Stimulated activated CD4-positive, alpha-beta T cell treated with anti-CD3 and anti-CD28 coated beads, Interleukin-2, amount 100 ng/mL, for 24 hours (primary cell): ENCODE data around the gene ADGRG6.
"Not testable (repeated sequence)": the region's sequence is repeated elsewhere in the genome, so short reads cannot be mapped to it uniquely, and the experiment has no call there.

Experiments
- DNase-seq, 2 donors: peaks; one replicate each; pipeline ENCODE4 v3.0.0-alpha.2; 2020

Gene ADGRG6

DNA sequence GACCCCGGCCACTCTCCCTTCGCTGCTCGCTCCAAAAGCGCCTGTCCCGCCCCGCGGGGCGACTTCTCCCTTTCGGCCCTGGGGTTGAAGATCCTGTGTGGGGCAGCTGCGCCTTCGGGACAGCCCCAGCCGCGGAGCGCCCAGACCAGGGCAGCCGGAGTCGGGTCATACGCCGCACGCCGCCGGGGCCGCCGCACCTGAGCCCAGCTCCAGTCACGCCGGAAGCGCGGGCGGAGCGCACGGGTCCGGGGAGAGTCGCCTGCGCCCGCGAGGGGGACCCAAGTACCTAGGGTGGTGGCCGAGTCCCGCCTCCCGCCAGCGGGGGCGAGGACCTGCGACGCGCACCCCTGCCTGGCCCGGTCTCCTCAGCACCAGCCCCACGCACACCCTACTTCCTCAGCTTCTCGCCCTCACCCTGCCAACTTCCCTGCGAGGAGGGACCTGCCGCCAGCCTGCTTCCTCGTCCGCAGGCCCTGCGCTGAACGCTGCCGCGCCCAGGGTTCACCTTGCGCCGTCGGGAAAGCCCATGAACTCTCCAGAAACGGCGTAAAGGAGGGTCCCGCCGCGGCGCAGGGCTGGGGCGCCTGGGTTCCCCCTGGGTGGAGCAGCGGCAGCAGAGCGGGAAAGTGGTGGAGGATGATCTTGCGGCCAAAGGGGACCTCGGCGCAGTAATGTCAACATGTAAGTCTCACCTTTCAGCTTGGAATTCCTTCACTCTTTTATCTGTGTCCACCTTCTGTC is at the start of gene ADGRG6:
ADGRG6 (plus strand) TSS at position 357 of the 741 bp plus-strand sequence; CDS start at position 680, 323 bp downstream.
- peak; percentile 33 to 69 for DNase-seq

DNA sequence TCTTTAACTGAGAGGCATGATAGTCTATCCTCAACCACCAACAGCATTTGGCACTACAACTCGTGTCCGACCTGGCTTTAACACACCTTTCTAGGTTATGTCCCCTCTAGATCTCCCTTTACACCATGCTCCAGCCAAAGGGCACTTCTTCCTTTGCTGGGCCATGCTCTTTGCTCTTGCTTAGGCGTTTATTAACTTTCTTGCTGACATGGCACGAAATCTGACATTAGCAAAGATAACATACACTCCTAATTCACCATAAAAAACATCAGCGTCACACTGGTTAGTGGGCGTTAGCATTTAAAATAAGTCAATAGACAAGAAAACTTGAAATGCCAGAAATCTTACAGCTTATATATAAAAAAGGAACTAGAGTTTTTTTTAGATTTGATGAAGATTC is 47.3 kb upstream of the ADGRG6 start:
- DNase-seq = no peak

DNA sequence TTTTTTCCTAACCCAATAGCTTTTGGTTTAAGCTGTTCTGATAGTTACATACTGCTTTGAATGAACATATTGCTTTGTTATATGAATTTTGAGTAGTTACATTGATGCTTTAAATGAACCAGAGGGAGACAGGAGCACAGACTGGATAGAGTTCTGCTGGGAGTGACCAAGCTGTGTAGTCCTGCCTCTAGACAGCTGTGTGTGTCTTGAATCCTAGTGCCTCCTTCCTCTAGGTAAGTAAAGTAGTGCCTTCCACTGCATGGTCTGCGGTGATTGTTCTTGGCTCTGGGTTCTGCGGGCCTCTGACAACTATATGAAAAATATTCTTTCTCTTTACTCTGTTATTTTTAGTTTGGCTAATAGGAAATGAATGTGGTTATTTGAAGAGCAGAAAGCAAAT is 46.0 kb upstream of the ADGRG6 start:
- no peak for DNase-seq

GRCh38 chr6:142258305-142258704 is 43.5 kb upstream of the ADGRG6 start:
- no peak for DNase-seq

- DNase-seq = no peak
Measured at GRCh38 chr6:142258757-142259156, 43.0 kb upstream of the ADGRG6 start.

- DNase-seq = no peak
Measured at GRCh38 chr6:142260748-142261147, 41.1 kb upstream of the ADGRG6 start.

DNA sequence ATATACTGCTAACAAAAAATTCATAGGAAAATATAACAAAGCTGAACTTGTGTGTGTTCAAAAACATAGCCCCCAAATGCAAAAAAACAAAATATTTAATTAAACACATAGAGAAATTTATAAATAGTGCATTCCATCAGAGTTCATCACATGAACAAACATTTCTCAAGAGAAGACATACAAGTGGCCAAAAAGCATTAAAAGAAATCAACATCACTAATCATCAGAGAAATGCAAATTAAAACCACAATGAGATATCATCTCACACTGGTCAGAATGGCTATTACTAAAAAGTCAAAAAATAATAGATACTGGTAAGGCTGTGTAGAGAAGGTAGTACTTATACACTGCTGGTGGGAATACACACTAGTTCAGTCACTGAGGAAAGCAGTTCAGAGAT is 39.6 kb upstream of the ADGRG6 start:
- no peak for DNase-seq

DNA sequence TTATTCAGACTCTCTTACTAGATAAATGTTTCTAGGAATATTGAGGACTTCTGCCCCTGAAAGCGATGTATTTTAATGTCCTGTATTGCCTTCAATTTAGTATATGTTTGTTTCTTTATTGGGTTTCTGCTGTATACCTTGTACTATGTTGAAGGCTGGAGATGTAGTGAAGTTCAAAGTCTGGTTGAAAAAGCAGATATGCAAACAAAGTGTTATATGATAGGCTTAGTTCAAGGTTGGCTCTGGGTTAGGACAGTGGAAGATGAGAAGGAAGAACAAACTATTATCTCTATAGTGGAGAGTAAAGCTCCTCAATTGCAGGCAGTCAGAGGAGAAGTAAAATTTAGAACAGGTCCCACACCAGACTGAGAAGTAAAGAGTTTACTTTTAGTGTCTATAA is 36.3 kb upstream of the ADGRG6 start:
- DNase-seq = no peak

GRCh38 chr6:142266060-142266459 is 35.7 kb upstream of the ADGRG6 start:
- DNase-seq = no peak

DNA sequence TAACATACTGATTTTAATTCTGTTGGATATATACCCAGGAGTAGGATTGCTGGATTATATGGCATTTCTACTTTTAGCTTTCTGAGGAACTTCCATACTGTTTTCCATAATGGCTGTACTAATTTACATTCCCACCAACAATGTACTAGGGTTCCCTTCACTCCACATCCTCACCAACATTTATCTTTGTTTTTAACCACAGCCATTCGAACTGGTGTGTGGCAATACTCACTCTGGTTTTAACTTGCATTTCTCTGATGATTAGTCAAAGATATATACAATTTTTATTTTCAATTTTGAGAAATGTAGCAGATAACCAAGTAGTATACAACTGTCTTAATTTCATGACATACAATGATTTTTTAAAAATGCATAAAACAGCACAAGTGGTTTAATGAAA is 30.3 kb upstream of the ADGRG6 start:
- no peak for DNase-seq

- DNase-seq = no peak
Measured at GRCh38 chr6:142274656-142275055, 27.2 kb upstream of the ADGRG6 start.

- no peak for DNase-seq
Measured at GRCh38 chr6:142275236-142276006, 26.4 kb upstream of the ADGRG6 start.

- no peak for DNase-seq
Measured at GRCh38 chr6:142276256-142276655, 25.6 kb upstream of the ADGRG6 start.

- no peak for DNase-seq
Measured at GRCh38 chr6:142279350-142280180, 22.2 kb upstream of the ADGRG6 start.

DNA sequence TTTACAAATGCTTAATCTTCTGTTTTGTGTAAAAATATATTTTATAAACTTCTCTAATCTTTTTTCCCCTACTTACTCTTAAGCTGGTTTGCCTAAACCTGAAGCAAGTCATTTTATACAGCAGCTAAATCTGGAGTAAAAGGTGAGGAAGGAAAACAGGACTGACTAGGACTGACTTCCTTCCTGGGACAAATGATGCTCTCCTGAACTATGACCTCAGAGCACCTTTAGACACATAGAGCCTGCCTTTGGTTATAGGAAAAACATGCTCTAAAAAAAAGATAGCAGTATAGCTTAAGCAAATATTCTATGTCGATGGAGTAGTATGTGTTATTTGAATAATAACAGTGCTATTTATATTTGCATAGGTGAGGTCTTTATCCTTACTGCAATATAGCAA is 21.5 kb upstream of the ADGRG6 start:
- DNase-seq = no peak

DNA sequence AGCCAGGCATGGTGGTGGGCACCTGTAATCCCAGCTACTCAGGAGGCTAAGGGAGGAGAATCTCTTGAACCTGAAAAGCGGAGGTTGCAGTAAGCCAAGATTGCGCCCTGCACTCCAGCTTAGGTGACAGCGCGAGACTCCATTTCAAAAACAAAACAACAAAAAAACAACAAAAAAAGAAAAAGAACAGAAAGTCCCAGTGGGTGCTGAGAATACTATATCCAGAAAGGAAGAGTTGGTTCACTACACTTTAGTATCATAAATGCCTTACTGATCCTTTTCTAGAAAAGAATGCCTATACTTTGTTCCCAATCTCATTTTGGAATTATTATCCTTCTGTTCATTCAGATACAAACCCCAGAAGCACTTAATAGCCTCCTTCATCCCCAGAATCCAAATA is 20.9 kb upstream of the ADGRG6 start:
- no peak for DNase-seq

- not testable (repeated sequence) for DNase-seq
Measured at GRCh38 chr6:142283138-142283537, 18.7 kb upstream of the ADGRG6 start.

- DNase-seq = no peak
Measured at GRCh38 chr6:142284419-142284818, 17.4 kb upstream of the ADGRG6 start.

- DNase-seq = no peak
Measured at GRCh38 chr6:142285235-142286087, 16.3 kb upstream of the ADGRG6 start.

DNA sequence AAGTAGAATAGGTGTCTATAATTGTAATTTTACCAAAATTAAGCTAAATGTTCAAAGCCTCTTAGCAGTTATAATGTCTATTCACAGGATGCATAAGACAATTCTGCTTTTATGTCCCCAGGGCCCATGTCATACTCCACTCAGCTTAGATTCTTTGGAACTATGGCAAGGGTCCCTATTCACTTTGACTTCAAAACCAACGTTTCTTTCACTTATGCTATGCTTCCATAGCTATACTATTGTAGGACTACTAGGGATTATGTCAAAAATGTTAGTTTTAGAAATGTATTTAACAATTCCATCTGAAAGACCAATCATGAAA is 15.8 kb upstream of the ADGRG6 start:
- no peak for DNase-seq

- DNase-seq = no peak
Measured at GRCh38 chr6:142289687-142290086, 12.1 kb upstream of the ADGRG6 start.

- no peak for DNase-seq
Measured at GRCh38 chr6:142290851-142291250, 11.0 kb upstream of the ADGRG6 start.

DNA sequence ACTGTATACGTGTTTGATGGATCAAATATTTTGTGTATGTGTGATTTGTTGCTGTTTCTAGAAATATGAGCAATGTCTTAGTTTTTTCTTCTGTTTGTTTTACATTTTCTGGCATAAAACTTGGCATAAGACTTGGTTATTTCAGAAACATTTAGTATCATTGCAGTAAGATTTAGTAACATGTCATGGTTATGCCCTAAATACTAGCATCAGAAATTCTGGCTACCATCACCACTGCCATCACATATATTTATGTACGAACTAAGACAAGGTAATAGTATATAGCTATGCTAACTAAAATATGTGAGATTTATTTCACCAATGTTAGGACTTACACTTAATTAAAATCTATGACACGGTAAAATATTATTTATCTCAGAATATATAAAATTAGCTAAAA is 10.3 kb upstream of the ADGRG6 start:
- DNase-seq = no peak
